HG03378 (cell line): Measurements from ENCODE around the gene BMP6.

Experiments
- ATAC-seq: cut with Tn5 transposase; IDR thresholded peaks from one replicate; pipeline ENCODE4 v1.9.1; 2021; ENCODE audit warnings: mild to moderate bottlenecking, moderate library complexity; ENCODE audit not compliant: unreplicated experiment

The BMP6 gene

DNA sequence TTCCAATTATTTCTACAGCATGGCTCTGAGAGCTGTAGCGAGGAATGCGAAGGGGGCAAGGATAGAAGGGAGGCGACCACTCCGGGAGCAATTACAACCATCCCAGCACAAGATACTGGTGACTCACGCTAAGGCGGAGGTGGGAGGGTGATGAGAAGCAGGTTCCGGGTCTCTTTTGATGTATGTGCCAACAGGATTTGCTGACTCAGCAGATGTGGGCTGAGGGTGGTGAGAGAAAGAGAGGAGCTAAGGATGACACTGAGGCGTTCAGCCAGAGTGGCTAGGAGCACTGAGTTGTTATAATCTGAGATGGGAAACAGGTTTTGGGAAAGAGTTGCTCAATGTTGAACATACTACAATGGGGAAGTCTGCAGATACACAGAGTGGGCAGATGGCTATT lies 194.0 kb downstream of the BMP6 start:
- no peak for ATAC-seq

DNA sequence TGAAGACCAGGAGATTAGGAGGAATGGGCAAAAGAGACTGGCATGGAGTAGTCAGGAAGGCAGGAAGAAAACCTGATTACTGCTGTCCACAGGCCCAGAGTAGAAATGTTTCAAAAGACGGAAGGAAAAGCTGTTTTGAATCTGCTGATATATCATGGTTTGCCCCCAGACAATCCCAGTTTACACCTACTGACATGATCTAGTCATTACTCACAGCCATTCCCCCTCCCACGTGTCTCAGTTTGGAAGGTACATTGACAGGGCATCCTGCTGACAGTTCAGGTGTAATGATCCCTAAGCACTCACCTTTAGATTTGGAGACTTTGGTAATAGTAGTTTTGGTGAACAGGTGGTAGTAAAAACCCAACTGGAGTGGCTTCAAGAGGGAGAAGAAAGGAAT lies 194.5 kb downstream of the BMP6 start:
- ATAC-seq, result no peak

DNA sequence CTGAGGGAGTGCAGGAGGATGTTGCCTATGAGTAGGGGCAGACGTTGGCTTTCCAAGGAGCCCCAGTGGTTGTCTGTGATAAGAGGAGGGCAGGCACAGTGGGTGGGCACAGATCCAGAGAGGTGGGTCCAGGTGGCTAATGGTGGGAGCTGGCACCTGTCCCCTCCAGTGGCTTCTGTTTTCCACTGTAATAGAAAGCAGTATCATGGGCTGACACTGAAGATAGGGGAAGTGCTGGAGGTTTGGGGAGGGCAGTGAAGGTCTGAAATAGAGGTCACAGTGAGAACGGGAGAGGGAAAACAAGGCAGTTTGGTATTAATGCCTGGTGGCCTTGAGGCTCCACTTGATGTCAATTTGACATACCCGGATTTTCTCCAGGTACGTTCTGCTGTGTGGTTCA lies 195.1 kb downstream of the BMP6 start:
- no peak for ATAC-seq

DNA sequence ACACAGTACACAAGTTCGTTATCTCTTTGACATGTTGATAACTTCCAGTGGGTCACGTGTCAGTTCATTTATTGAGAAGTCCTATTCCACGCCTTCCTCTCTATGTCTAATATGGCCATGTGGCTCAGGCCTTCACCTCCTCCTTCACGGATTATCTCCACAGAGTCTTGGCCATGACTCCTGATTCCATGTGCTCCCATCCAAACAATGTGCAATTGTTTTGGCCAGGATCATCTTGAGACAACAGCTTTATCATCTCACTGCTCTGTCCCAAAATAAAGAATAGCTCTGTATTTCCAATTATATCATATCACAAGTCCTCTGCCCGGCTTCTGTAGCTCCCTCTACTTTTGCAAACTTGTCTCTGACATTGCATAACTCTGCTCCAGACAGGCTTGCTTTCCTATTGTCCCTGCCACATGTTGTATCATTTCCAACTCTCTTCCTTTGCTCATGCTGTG lies 195.8 kb downstream of the BMP6 start:
- no peak for ATAC-seq

DNA sequence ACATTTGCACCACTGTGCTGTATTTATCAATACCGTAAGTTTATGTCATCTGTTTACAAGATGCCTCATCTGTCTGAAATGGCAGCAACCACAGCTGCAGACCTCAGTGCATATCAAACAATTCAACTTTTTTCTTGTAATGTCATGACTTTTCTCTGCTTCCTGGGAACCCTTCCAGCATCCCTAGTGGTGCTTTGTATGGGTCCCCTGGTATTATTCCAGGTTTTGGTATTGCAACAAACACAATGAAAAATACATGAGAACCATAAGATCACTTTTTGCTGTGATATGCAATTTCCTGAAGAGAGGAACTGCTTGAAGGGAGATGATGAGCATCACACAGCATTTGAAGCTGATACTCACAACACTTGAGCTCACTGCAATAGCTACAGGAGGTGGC lies 196.7 kb downstream of the BMP6 start:
- no peak for ATAC-seq

DNA sequence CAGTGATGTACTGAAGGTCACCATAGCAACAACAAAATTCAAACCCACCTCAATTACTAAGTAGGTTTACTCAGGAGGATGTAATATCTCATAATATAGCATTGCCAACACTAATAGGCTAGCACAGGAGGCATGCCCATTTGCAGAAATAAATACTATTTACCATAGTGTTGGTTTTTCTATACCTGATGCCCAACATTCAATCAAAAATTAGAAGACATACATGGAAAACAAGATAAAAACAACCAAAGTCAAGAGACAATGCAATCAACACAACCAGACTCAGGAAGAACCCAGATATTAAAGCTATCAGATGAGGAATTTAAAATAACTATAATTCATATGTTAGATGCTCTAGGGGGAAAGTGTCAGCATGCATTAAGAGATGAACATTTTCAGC lies 199.0 kb downstream of the BMP6 start:
- ATAC-seq, result no peak
